HepG2 (cell line): Measurements from ENCODE around the gene XKR7. TPM values are rescaled to one million over a fixed set of nuclear protein-coding genes. Genes with fewer than 3 reads are reported as not detected.

Source experiments
- ATAC-seq: fragments of 200-7000 bp; cut with Tn5 transposase; 3 replicates; pipeline ENCODE4 v1.9.1; 2020; ENCODE audit warnings: mild to moderate bottlenecking, moderate library complexity
- BruUV-seq: library from RNA; stranded (reverse); fragments of 400-500 nt; replicated peaks from 2 replicates; lab custom pipeline; 2021; lab: Mats Ljungman, UMichigan
- CTCF ChIA-PET: fragments of 300-600 bp; formaldehyde crosslinking; extraction: SDS; loops from one replicate; lab custom pipeline; 2021; ENCODE audit warnings: low total read pairs, inconsistent platforms, low intra/inter-chr PET ratio; lab: Yijun Ruan, JAX
- POLR2A ChIA-PET: fragments of 350-600 bp; sonication (Branson Sonifier 250); formaldehyde crosslinking; loops from one replicate; lab custom pipeline; 2020; ENCODE audit warnings: antibody characterized with exemption, inconsistent platforms; lab: Yijun Ruan, JAX
- DNase-seq: peaks from one replicate; pipeline ENCODE4 v3.0.0-alpha.2; 2015; ENCODE audit warnings: low spot score
- FAIRE-seq: peaks from 3 replicates; lab custom pipeline; 2011; peaks lifted over from hg19 to GRCh38; lab: Jason Lieb, UNC
- H2AFZ ChIP-seq: one replicate; pipeline ENCODE4 v1.6.1; 2011; ENCODE audit warnings: low read length, inconsistent platforms
- H3K27ac ChIP-seq: fragments of 300-600 bp; 3 replicates; pipeline ENCODE4 v1.8.0; 2011; ENCODE audit warnings: mixed run types, mild to moderate bottlenecking, mixed read lengths, low read length, inconsistent platforms; ENCODE audit not compliant: insufficient read depth; ENCODE audit errors: extremely low read length
- H3K27me3 ChIP-seq, 2 experiments: fragments of 200-600 bp in 1 of 2; 2 replicates in 1 of 2; 3 replicates in 1 of 2; pipeline versions ENCODE4 v1.6.0 to v1.8.0; 2011; ENCODE audit warnings: low read length in 2 of 2, mild to moderate bottlenecking in 2 of 2, moderate library complexity in 2 of 2, inconsistent platforms in 1 of 2; ENCODE audit not compliant: insufficient read depth in 2 of 2, control insufficient read depth in 1 of 2
- H3K36me3 ChIP-seq, 2 experiments: fragments of 200-600 bp in 1 of 2; replicated peaks in 1 of 2; 2 replicates in 1 of 2; 3 replicates in 1 of 2; pipeline versions ENCODE4 v1.5.1 to v1.8.0; 2011; ENCODE audit warnings: low read length in 2 of 2, inconsistent platforms in 1 of 2; ENCODE audit not compliant: insufficient read depth in 2 of 2, control insufficient read depth in 1 of 2
- H3K4me1 ChIP-seq: 2 replicates; pipeline ENCODE4 v1.5.1; 2012; ENCODE audit warnings: low read length, inconsistent platforms; ENCODE audit not compliant: insufficient read depth
- H3K4me2 ChIP-seq: 2 replicates; pipeline ENCODE4 v1.6.0; 2011; ENCODE audit warnings: low read depth, low read length, inconsistent platforms
- H3K4me3 ChIP-seq, 3 experiments: fragments of 200-600 bp in 1 of 3; sonication (generic), shearing (Covaris generic) in 1 of 3; replicated peaks in 1 of 3; 2 replicates each; pipeline ENCODE4 v1.5.1; 2011 to 2016; ENCODE audit warnings: low read length in 3 of 3, inconsistent platforms in 2 of 3, low read depth in 2 of 3, mild to moderate bottlenecking in 2 of 3, control low read depth in 1 of 3, mixed read lengths in 1 of 3; ENCODE audit not compliant: insufficient read depth in 1 of 3
- H3K79me2 ChIP-seq: one replicate; pipeline ENCODE4 v1.6.1; 2011; ENCODE audit warnings: low read length, inconsistent platforms; ENCODE audit not compliant: insufficient read depth
- H3K9ac ChIP-seq: 2 replicates; pipeline ENCODE4 v1.6.0; 2011; ENCODE audit warnings: mild to moderate bottlenecking, low read depth, low read length, inconsistent platforms; ENCODE audit not compliant: insufficient read depth
- H3K9me3 ChIP-seq: 2 replicates; pipeline ENCODE4 v1.5.1; 2012; ENCODE audit warnings: mild to moderate bottlenecking, low read length
- H4K20me1 ChIP-seq: 2 replicates; pipeline ENCODE4 v1.6.0; 2011; ENCODE audit warnings: inconsistent platforms, mild to moderate bottlenecking, low read length, moderate library complexity; ENCODE audit not compliant: insufficient read depth
- CHD2 ChIP-seq: IDR thresholded peaks from 2 replicates; pipeline ENCODE4 v1.6.1; 2011; ENCODE audit warnings: low read depth, low read length, improper control_type of control experiment
- ELF3 ChIP-seq: IDR thresholded peaks from 2 replicates; pipeline ENCODE4 v1.6.1; 2016; ENCODE audit warnings: missing genetic modification reagents, missing compliant biosample characterization
- GMEB2 ChIP-seq: IDR thresholded peaks from 2 replicates; pipeline ENCODE4 v1.6.1; 2016; ENCODE audit warnings: missing biosample characterization, missing genetic modification reagents, low read depth
- ZNF7 ChIP-seq: IDR thresholded peaks from 2 replicates; pipeline ENCODE4 v1.6.1; 2016; ENCODE audit warnings: missing biosample characterization, missing genetic modification reagents
- ZNF782 ChIP-seq: sonication (generic); formaldehyde crosslinking; IDR thresholded peaks from 2 replicates; pipeline ENCODE4 v1.4.0; 2020; ENCODE audit warnings: missing genetic modification reagents, mild to moderate bottlenecking, borderline replicate concordance
- WGBS: methylation state at CpG from one replicate; pipeline ENCODE4 v1.1.6; 2017; ENCODE audit warnings: low lambda C conversion rate; 5-methylcytosine and 5-hydroxymethylcytosine counted together
- in situ Hi-C: cut with HindIII; loops from 2 replicates; pipeline ENCODE4 v1.10.0; 2017; ENCODE audit warnings: low pct_unique_long_range_greater_than_20kb; ENCODE audit not compliant: extremely low pct_ligation_motif_present
- intact Hi-C: fragments of 100-400 bp; cut with micrococcal nuclease; formaldehyde crosslinking; loops from one replicate; pipeline ENCODE4 v1.10.0; 2022; ENCODE audit not compliant: unreplicated experiment
- polyA plus RNA-seq, 8 experiments: library from polyadenylated mRNA; depleted of rRNA in 3 of 8; stranded (reverse) in 7 of 8; unstranded in 1 of 8; fragments of >200 nt; fragmentation: Illumina TruSeq in 4 of 8; extraction: Trizol in 4 of 8; gene quantifications; 2 replicates each; pipeline versions ENCODE4 v1.2.1 to v1.2.3, GENCODE V29; 2011 to 2016; ENCODE audit warnings: low read depth in 4 of 8, missing spikeins in 1 of 8, mixed read lengths in 1 of 8; ENCODE audit not compliant: insufficient read depth in 1 of 8
- total RNA-seq, 5 experiments: library from RNA; depleted of rRNA; stranded (reverse); fragments of >200 nt; fragmentation: Illumina TruSeq; extraction: Trizol; gene quantifications; 2 replicates each; pipeline ENCODE4 v1.2.3, GENCODE V29; 2016; ENCODE audit warnings: low read depth in 1 of 5
- TF ChIP-seq, protein P1 (sequence below): IDR thresholded peaks from 2 replicates; pipeline ENCODE4 v1.6.1; 2016; ENCODE audit warnings: control low read depth
- TF ChIP-seq, protein P2 (sequence below): sonication (generic); formaldehyde crosslinking; IDR thresholded peaks from 2 replicates; pipeline ENCODE4 v1.5.0; 2020; ENCODE audit warnings: mild to moderate bottlenecking, missing genetic modification reagents

Gene XKR7
- total and polyA plus RNA-seq, 2 of the 13 experiments (the other 11 are each of a cell fraction or from before 2014, with no cell fraction given), result not detected

DNA sequence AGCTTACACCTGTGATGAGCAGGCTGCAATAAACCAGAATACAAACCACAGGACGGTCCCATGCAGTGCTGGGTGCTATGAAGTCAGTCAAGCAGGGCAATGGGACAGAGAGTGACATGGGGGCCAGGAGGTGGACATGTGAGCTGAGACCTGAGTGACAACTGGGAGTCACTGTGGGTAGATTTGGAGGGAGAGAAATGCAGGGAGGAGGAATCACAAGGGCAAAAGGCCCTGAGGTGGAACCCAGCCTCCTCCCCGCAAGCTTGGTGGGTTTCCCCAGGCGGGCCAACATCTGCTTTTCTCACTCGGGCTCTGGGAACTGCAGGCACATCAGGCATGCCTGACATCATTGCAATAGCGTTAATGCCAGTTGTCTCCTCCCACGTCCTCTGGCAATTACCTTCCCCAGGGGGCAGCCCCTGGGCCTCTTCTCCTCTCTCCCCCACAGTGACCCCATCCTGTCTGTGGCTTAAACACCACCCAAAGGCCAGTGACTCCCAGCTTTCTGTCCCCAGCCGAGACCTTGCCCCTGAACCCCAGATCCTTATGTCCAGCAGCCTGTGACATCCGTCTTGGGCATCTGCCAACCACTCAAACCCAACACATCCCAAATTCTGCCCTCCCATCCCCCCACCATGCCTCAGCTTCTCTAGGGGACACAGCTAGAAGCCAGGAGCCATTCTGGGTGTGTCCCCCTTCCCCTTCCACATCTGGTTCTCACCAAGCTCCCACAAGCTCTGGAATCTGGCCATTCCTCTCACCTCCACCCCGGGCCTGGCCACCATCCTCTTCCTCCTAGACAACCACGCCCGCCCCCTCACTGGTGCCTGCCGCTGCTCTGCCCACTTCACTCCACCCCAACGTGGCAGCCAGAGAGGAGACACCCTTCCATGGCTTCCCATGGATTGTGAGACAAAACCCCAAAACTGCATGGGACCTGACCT is 44.3 kb upstream of the XKR7 start:
- H3K9ac ChIP-seq, result no peak overlapping the region
- H3K9me3 ChIP-seq, result no peaks in the 10 kb centered on the region
- ATAC-seq (no peak), FAIRE-seq (no peak), DNase-seq (no peak)
- no TSS peak for BruUV-seq
- H3K27ac ChIP-seq, result no peak overlapping the region
- H3K27me3 ChIP-seq, result peaks cover 5 to 48% of the 10 kb centered on the region in 2 experiments
- WGBS, result 20% methylated on average over 12 of the region's 13 CpGs
- POLR2A ChIA-PET, result no interaction called here
- in situ Hi-C loops, result no loop called here
- TF ChIP-seq ZNF7 (no peak), ELF3 (CRISPR knock-in tag) (no peak)
- TF ChIP-seq, protein P1, sequence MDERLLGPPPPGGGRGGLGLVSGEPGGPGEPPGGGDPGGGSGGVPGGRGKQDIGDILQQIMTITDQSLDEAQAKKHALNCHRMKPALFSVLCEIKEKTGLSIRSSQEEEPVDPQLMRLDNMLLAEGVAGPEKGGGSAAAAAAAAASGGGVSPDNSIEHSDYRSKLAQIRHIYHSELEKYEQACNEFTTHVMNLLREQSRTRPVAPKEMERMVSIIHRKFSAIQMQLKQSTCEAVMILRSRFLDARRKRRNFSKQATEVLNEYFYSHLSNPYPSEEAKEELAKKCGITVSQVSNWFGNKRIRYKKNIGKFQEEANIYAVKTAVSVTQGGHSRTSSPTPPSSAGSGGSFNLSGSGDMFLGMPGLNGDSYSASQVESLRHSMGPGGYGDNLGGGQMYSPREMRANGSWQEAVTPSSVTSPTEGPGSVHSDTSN, result no peak
- intact Hi-C loops, result no loop called here
- no peak overlapping the region for H2AFZ ChIP-seq
- H3K4me3 ChIP-seq, result no peak overlapping the region
- CTCF ChIA-PET, result no interaction called here
- no peaks in the 10 kb centered on the region for H3K4me1 ChIP-seq
- no peaks in the 10 kb centered on the region for H3K79me2 ChIP-seq
- H4K20me1 ChIP-seq, result no peaks in the 10 kb centered on the region
- H3K36me3 ChIP-seq, result no peaks in the 10 kb centered on the region
- no peak overlapping the region for H3K4me2 ChIP-seq

- ChIA-PET POLR2A (no interaction called here), CTCF (no interaction called here)
- no peak for TF ChIP-seq GMEB2 (CRISPR knock-in tag)
- no peak for TF ChIP-seq ZNF782
- TF ChIP-seq CHD2, result 0 out of 2 replicates have a peak, but pooled peaks have one; percentile 8
- TF ChIP-seq, protein P2, sequence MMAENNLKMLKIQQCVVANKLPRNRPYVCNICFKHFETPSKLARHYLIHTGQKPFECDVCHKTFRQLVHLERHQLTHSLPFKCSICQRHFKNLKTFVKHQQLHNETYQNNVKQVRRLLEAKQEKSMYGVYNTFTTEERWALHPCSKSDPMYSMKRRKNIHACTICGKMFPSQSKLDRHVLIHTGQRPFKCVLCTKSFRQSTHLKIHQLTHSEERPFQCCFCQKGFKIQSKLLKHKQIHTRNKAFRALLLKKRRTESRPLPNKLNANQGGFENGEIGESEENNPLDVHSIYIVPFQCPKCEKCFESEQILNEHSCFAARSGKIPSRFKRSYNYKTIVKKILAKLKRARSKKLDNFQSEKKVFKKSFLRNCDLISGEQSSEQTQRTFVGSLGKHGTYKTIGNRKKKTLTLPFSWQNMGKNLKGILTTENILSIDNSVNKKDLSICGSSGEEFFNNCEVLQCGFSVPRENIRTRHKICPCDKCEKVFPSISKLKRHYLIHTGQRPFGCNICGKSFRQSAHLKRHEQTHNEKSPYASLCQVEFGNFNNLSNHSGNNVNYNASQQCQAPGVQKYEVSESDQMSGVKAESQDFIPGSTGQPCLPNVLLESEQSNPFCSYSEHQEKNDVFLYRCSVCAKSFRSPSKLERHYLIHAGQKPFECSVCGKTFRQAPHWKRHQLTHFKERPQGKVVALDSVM (CRISPR knock-in tag), result peak; percentile 33; the same call in 1 of the 2 replicates
- no peaks in the 10 kb centered on the region for H3K36me3 ChIP-seq
- H3K79me2 ChIP-seq, result no peaks in the 10 kb centered on the region
- in situ Hi-C loops, result no loop called here
- H4K20me1 ChIP-seq, result no peaks in the 10 kb centered on the region
- no peak overlapping the region for H3K4me3 ChIP-seq
- FAIRE-seq, result no peak
- no TSS peak for BruUV-seq
- H3K27me3 ChIP-seq, result peaks cover 4 to 40% of the 10 kb centered on the region in 2 experiments; a peak in 4 of 5 replicates
- DNase-seq, result no peak
- no peak overlapping the region for H3K4me2 ChIP-seq
- no peak overlapping the region for H3K9ac ChIP-seq
- no peaks in the 10 kb centered on the region for H3K9me3 ChIP-seq
- intact Hi-C loops, result no loop called here
- H2AFZ ChIP-seq, result no peak overlapping the region
- H3K27ac ChIP-seq, result no peak overlapping the region
- no peaks in the 10 kb centered on the region for H3K4me1 ChIP-seq
- no peak for ATAC-seq
- 35% methylated on average over 8 of the region's 8 CpGs for WGBS
Observed at GRCh38 chr20:31924561-31924960, 43.4 kb upstream of the XKR7 start.
